DND-41 (cell line): ENCODE data around the gene TARDBP.

Experiments used
- CTCF ChIP-seq: IDR thresholded peaks from 2 replicates; pipeline ENCODE4 v1.5.1; 2012; ENCODE audit warnings: borderline replicate concordance, low read length, moderate library complexity, mild to moderate bottlenecking; ENCODE audit not compliant: poor library complexity, severe bottlenecking; ENCODE audit errors: extremely low read depth
- EZH2 ChIP-seq: IDR thresholded peaks from 3 replicates; pipeline ENCODE4 v1.6.1; 2012; ENCODE audit warnings: borderline replicate concordance, low read depth, mild to moderate bottlenecking, moderate library complexity, low read length, inconsistent platforms; ENCODE audit not compliant: severe bottlenecking

- TF ChIP-seq CTCF (no peak), EZH2 (no peak)
Observed at GRCh38 chr1:11054666-11055065, 42.2 kb downstream of the TARDBP start.
